ENCODE results near the gene PDE1C. TPM values are rescaled to one million over a fixed set of nuclear protein-coding genes. Genes with fewer than 3 reads are reported as not detected.
"Not testable (repeated sequence)": the region's sequence is repeated elsewhere in the genome, so short reads cannot be mapped to it uniquely, and the experiment has no call there.

PDE1C gene
- total RNA-seq, 1 donor from 2014 or later = 181 TPM

DNA sequence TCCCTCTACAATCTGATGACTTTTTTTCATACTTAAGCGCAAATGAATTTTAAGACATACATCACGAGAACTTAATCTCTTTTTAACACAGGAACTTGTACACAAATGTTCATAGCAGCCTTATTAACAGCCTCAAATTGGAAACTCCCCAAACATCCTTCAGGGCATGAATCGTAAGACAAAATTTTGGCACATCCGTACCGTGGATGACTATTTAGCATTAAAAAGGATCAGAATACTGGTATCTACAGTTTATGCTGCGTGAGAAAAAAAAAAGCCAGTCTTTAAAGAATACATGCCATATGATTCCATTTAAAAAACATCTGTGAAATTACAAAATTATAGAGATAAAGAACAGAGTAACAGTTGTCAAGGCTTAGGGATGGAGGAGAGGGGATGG is 46.8 kb downstream of the PDE1C start:
- no peak for DNase-seq
- ATAC-seq (ENCODE audit: poor library complexity) = no peak
- intact Hi-C loops (cut with DNase I) = no loop called here

GRCh38 chr7:32022966-32023365 is 47.2 kb downstream of the PDE1C start:
- no peak for DNase-seq
- ATAC-seq (ENCODE audit: poor library complexity) = no peak
- intact Hi-C loops (cut with DNase I) = no loop called here

GRCh38 chr7:32020551-32021159 is 49.6 kb downstream of the PDE1C start:
- ATAC-seq (ENCODE audit: poor library complexity) (peak; percentile 52), DNase-seq (no peak)
- intact Hi-C loops (cut with DNase I) = no loop called here

- no peak for DNase-seq
- intact Hi-C loops (cut with DNase I) = no loop called here
- no peak for ATAC-seq (ENCODE audit: poor library complexity)
Observed at GRCh38 chr7:32018845-32019578, 51.2 kb downstream of the PDE1C start.

DNA sequence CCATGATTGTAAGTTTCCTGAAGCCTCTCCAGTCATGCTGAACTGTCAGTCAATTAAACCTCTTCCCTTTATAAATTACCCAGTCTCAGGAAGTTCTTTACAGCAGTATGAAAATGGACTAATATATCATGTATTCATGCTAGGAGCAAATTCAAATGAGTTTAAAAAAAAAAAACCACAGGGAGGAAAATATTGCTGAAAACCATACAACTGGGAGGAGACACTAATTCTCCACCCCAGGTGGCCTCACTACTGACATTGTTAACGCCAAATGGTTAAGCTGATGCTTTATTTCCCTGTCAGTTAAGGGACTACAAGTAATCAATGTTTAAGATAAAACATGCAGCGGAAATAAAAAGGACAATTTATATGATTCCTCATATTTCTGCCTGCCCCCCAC is 55.1 kb downstream of the PDE1C start:
- no peak for DNase-seq
- ATAC-seq (ENCODE audit: poor library complexity) = no peak
- intact Hi-C loops (cut with DNase I) = no loop called here

DNA sequence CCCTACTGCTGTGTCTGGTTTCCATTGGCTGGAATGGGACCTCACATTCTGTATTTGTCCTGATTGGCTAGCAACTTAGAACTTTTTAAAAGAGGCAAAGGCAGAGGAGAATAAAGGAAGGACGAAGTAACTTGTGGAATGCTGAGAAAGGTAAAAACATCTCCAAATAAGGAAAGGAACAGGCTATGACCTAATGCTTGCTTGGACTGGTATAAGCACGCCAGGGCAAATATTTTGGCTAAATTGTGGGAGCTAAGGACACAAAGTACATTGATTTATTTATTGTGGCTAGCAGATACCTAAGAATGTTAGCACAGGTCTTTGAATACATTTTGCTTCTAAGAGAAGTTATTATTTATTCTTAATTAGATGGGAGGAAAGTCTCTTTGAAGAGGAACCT is 56.7 kb downstream of the PDE1C start:
- intact Hi-C loops (cut with DNase I); ATAC-seq (ENCODE audit: poor library complexity); DNase-seq: not testable (repeated sequence)

DNA sequence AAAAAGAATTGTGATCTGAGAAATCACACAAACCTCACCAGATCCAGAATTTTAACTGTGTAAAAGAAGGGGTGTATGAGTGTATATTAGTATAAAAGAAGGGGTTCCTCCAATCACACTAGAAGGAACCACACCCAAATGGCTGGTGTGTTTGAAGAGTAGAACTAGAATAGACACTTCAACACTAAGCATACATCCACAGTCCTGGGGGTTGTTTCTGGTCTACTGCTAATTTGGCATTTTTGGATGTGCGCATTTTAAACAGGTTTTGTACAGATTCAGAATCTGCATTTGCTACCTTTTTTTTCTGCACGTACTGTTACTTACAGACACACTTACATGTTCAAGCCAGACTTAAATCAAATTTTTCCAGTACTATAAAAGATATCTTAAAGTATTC is 64.6 kb downstream of the PDE1C start:
- no peak for DNase-seq
- ATAC-seq (ENCODE audit: poor library complexity) = no peak

DNA sequence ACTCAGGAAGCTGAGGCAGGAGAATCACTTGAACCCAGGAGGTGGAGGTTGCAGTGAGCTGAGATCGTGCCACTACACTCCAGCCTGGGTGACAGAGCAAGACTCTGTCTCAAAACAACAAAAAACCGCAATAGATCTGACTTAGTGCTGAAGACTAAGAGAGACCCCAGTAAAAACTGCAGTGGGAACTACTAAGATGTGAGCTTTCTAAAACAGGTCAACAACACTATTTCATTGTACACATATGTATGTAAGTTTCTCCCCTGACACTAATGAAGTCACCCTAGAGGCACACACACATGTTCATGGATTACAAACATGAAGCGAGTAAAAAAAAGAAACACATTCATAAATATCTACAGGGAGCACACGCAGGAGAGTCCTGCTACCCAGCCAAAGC is 68.3 kb downstream of the PDE1C start:
- intact Hi-C loops (cut with DNase I) = no loop called here
- no peak for DNase-seq
- no peak for ATAC-seq (ENCODE audit: poor library complexity)

More for the DNA sequence above, 64.6 kb downstream of the PDE1C start:
- intact Hi-C loops (cut with DNase I) = no loop called here

- intact Hi-C loops (cut with DNase I) = no loop called here
- ATAC-seq (ENCODE audit: poor library complexity) = no peak
- no peak for DNase-seq
Observed at GRCh38 chr7:31997423-31997822, 72.8 kb downstream of the PDE1C start.

DNA sequence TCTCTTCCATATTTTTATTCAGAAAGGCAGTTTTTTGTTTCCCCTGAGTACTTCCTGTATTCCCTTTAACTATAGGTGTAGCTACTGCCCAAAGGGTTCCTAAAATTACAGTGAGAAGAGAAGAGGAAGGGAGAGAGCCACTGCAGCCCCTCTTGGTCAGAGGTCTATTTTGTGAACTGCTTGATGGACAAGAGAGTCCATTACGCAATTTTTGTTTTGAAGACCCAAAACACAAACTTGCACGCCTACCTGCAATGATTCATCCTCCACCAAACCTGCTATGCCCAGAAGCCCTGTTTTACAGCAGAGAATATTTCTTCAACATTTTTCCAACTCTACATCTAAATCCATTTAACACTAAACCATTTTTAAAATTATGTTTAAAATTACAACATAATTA is 75.1 kb downstream of the PDE1C start:
- ATAC-seq (ENCODE audit: poor library complexity) = no peak
- intact Hi-C loops (cut with DNase I) = no loop called here

DNA sequence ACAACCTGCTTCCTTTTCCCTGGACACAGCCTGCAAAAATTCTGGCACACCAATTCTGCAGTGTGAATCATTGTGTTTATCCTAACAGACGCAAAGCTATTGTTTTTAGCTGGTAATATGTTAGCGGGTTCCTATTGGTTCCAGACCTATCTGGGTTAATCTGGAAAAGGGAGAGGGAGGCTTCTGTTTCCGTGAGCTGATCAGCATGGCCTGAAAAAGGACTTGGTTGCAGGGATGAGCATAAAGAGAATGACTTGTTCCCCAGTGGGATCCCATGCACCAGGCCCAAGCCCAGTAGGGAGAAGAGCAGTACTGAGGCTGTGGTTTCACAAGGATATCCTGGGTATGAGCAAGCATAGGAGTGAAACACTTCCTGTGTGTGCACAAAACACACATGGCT is 78.4 kb downstream of the PDE1C start:
- no peak for DNase-seq
- peak; percentile 5 for ATAC-seq (ENCODE audit: poor library complexity)
- intact Hi-C loops (cut with DNase I) = no loop called here

More for the DNA sequence above, 75.1 kb downstream of the PDE1C start:
- DNase-seq = no peak

GRCh38 chr7:31991406-31991805 is 78.8 kb downstream of the PDE1C start:
- no peak for DNase-seq
- no peak for ATAC-seq (ENCODE audit: poor library complexity)
- intact Hi-C loops (cut with DNase I) = no loop called here

GRCh38 chr7:31986878-31987518 is 83.2 kb downstream of the PDE1C start:
- no peak for DNase-seq
- intact Hi-C loops (cut with DNase I) = no loop called here
- ATAC-seq (ENCODE audit: poor library complexity) = no peak

GRCh38 chr7:31982962-31983361 is 87.2 kb downstream of the PDE1C start:
- intact Hi-C loops (cut with DNase I) = no loop called here
- no peak for DNase-seq
- ATAC-seq (ENCODE audit: poor library complexity) = peak; percentile 85

DNA sequence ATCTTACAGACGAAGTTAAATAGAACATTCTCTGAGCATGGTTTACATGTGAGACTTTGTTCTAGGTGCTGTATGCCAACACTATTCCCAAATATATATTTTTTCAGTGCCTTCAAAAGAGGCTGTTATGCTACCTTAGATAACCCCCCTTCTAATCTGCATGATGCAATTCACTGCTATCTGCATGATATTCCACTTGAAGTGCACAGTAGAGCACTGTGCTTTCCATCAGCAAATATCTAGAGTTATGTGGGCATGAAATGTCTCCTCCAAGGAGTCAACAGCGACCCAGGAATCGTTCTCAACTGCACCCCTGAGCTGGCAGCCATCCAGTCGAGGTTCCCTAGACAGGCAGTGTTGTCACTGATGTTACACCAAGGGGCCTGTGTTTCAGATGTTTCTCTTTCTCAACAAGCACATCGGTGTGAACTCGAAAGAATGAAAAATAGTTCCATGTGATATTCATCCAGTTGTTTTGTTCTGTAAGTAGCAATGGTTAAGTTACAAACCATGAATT is 88.3 kb downstream of the PDE1C start:
- DNase-seq (peak; percentile 57), ATAC-seq (ENCODE audit: poor library complexity) (peak; percentile 73)
- intact Hi-C loops (cut with DNase I) = no loop called here

DNA sequence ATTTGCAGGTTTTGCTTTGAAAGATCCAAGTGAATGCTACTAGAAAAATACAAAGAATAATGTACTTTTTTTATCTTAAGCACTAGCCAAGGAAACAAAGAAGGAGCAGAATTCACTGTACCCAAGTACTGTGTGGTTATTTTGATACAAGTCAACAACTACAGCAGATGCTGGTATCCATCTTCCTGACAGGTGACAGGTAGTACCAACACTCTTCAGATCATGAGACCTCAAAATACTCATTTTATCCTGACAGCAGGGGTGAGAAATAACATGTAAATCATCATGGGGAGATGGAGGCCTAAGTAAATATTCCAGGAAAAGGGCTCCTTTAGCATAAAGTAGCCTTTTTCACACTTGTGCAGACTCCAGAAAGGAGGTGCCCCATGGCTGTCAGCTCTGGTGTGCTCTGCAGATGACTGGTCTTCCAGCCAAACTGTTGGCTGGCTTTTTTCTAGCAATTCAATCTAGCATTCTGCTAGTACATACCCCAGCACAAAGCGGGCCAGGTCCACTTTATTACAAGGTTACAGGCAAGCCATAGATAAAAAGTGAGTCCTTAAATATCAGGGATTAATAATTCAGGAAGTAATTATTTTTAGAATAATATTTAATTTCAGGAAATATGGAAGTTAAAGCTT is 90.4 kb downstream of the PDE1C start:
- ATAC-seq (ENCODE audit: poor library complexity) = peak; percentile 38
- intact Hi-C loops (cut with DNase I) = no loop called here
- no peak for DNase-seq

DNA sequence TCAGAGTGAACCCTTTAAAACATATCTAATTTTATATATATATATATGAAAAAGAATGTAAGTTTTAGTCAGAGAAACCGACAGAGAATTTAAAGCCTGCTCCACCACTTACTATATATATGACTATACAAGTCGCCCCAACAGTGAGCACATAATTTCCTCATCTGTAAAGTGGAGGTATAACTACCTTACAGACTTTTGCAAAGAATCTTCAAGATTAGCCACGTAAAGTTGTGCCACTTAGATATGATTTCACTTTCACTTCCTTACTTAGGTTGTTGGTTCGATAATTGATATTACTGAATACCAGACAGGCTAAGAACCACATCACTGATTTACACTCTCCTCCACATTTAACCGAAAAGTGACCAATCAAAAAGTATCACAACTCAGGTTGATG is 94.7 kb downstream of the PDE1C start:
- ATAC-seq (ENCODE audit: poor library complexity) (no peak), DNase-seq (no peak)
- intact Hi-C loops (cut with DNase I) = no loop called here

DNA sequence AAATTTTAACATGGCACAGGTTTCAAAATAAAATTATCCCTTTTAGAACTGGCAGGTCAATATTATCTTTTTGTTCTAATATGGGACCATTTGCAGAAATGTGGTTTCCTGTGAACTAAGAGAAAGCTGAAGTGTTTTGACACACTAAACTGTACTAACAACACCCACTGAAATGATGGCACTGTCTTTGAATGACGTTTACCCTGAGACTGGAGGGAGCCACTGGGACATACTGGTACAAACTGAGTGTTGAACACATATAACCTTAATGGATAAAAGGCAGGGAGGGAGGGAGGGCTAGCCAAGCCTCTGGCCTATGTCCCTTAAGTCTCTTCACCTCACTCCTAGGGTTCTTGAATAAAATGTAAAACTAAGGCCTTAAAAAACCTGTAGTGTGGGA is 95.9 kb downstream of the PDE1C start:
- ATAC-seq (ENCODE audit: poor library complexity) (no peak), DNase-seq (no peak)
- intact Hi-C loops (cut with DNase I) = no loop called here

- DNase-seq = no peak
- intact Hi-C loops (cut with DNase I) = no loop called here
- ATAC-seq (ENCODE audit: poor library complexity) = no peak
Observed at GRCh38 chr7:31971049-31971667, 99.0 kb downstream of the PDE1C start.
